ENCODE measurements around the gene WNT11. TPM values are rescaled to one million over a fixed set of nuclear protein-coding genes. Genes with fewer than 3 reads are reported as not detected.

WNT11 gene
- total RNA-seq, 1 donor from 2014 or later: 0.37 TPM

GRCh38 chr11:76216536-76217325 lies 10.4 kb upstream of the WNT11 start:
- Mint-ChIP-seq H3K27ac (ENCODE audit: unreplicated experiment) (no peak overlapping the region), H3K27me3 (ENCODE audit: unreplicated experiment) (peaks cover 8% of the 10 kb centered on the region), H3K36me3 (ENCODE audit: unreplicated experiment) (no peaks in the 10 kb centered on the region), H3K4me1 (ENCODE audit: low read depth, unreplicated experiment) (no peaks in the 10 kb centered on the region), H3K9me3 (ENCODE audit: unreplicated experiment) (peaks cover 4% of the 10 kb centered on the region), H3K4me3 (ENCODE audit: unreplicated experiment) (no peak overlapping the region)
- DNase-seq: no peak
- TF ChIP-seq CTCF (IDR thresholded peaks at IDR 0.05; ENCODE audit: partially characterized antibody, unreplicated experiment): no peak

GRCh38 chr11:76215941-76216340 lies 9.6 kb upstream of the WNT11 start:
- Mint-ChIP-seq H3K4me1 (ENCODE audit: low read depth, unreplicated experiment) (no peaks in the 10 kb centered on the region), H3K4me3 (ENCODE audit: unreplicated experiment) (no peak overlapping the region), H3K36me3 (ENCODE audit: unreplicated experiment) (no peaks in the 10 kb centered on the region), H3K27ac (ENCODE audit: unreplicated experiment) (no peak overlapping the region), H3K9me3 (ENCODE audit: unreplicated experiment) (peaks cover 3% of the 10 kb centered on the region), H3K27me3 (ENCODE audit: unreplicated experiment) (peaks cover 11% of the 10 kb centered on the region)
- TF ChIP-seq CTCF (IDR thresholded peaks at IDR 0.05; ENCODE audit: partially characterized antibody, unreplicated experiment): no peak
- DNase-seq: no peak

- DNase-seq: no peak
- peaks cover 12% of the 10 kb centered on the region for H3K27me3 Mint-ChIP-seq (ENCODE audit: unreplicated experiment)
- H3K4me3 Mint-ChIP-seq (ENCODE audit: unreplicated experiment): no peak overlapping the region
- peaks cover 3% of the 10 kb centered on the region for H3K9me3 Mint-ChIP-seq (ENCODE audit: unreplicated experiment)
- no peaks in the 10 kb centered on the region for H3K36me3 Mint-ChIP-seq (ENCODE audit: unreplicated experiment)
- no peak for TF ChIP-seq CTCF (IDR thresholded peaks at IDR 0.05; ENCODE audit: partially characterized antibody, unreplicated experiment)
- H3K27ac Mint-ChIP-seq (ENCODE audit: unreplicated experiment): no peak overlapping the region
- H3K4me1 Mint-ChIP-seq (ENCODE audit: low read depth, unreplicated experiment): no peaks in the 10 kb centered on the region
These were observed 8.8 kb upstream of the WNT11 start for GRCh38 chr11:76214968-76215548.

GRCh38 chr11:76214186-76214585 lies 7.9 kb upstream of the WNT11 start:
- H3K27ac Mint-ChIP-seq (ENCODE audit: unreplicated experiment): no peak overlapping the region
- TF ChIP-seq CTCF (IDR thresholded peaks at IDR 0.05; ENCODE audit: partially characterized antibody, unreplicated experiment): no peak
- no peaks in the 10 kb centered on the region for H3K4me1 Mint-ChIP-seq (ENCODE audit: low read depth, unreplicated experiment)
- peaks cover 3% of the 10 kb centered on the region for H3K9me3 Mint-ChIP-seq (ENCODE audit: unreplicated experiment)
- no peak for DNase-seq
- no peaks in the 10 kb centered on the region for H3K36me3 Mint-ChIP-seq (ENCODE audit: unreplicated experiment)
- no peak overlapping the region for H3K4me3 Mint-ChIP-seq (ENCODE audit: unreplicated experiment)
- peaks cover 12% of the 10 kb centered on the region for H3K27me3 Mint-ChIP-seq (ENCODE audit: unreplicated experiment)

All from glutamatergic neuron (in vitro differentiated cells).